Fibroblast of skin of scalp (primary cell): ENCODE data around the gene ZBED5. TPM values are rescaled to one million over a fixed set of nuclear protein-coding genes. Genes with fewer than 3 reads are reported as not detected.
"Not testable (repeated sequence)": the region's sequence is repeated elsewhere in the genome, so short reads cannot be mapped to it uniquely, and the experiment has no call there.

ENCODE experiments used
- DNase-seq: peaks from one replicate; pipeline ENCODE4 v3.0.0-alpha.2; 2013
- polyA plus RNA-seq, 2 experiments: library from polyadenylated mRNA; unstranded; fragments of 120-200 nt; gene quantifications; one replicate each; pipeline ENCODE4 v1.2.1, GENCODE V29; 2013; ENCODE audit not compliant: insufficient read length in 2 of 2

Gene ZBED5
- polyA plus RNA-seq (2013, experiment 1 of 2; ENCODE audit: insufficient read length) = 35.8 TPM
- 37.5 TPM for polyA plus RNA-seq (2013, experiment 2 of 2; ENCODE audit: insufficient read length)

DNA sequence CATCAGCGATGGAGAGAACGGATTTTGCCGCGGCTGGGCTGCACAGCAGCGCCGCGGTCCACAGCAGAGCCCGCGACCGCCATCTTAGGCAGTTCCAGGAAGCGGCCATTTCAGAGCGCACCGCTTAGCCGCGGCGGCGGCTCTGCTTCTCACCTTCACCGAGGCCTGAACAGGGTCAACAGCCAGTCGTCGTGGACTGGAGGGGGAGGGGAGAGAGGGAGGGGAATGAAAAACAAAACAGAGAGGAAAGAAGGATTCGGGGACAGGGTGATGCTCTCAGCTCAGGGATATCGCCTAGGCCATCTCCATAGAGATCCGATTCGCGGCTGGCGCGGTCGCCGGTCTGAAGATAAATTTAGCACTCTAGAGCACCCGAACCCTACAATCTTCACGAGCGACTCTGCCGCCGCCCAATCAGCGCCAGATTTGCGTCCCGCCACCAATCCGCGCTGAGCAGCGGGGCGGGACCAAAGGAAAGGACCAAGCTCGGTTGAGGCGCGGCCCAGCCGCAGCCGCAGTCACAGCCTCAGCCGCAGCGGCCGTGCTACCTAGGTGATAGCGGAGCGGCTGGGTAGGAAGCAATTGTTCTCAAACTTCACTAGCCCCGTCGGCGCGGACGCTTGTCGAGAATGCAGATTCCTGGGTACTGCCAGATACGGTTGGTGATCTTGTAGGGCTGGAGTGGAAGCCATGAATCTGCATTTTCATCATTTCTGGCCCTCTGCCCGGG lies at the start of gene ZBED5:
Gene ZBED5, minus strand, starts transcription at position 345 of the 730 bp plus-strand sequence. CDS start 3,108 bp downstream, outside the sequence.
- peak; percentile 98 for DNase-seq

DNA sequence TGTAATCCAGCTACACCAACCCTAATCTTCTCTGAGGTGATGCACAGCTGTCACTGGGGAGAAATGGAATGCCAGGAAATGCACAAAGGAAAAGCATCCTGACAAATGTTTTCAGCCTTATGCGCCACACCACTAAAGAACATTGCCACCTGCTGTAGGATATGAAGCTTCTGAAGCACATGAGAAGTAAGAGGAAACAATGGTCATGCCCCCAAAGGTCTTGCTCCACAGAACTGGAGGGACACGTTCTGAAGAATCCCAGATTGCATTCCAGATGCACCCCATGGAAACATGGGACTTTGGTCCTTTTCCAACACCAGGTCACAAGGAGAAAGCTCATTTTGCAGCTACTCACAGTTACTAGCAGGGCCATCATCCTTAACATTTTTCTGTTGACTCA lies 48.7 kb upstream of the ZBED5 start:
- DNase-seq = peak; percentile 85

- no peak for DNase-seq
Measured at GRCh38 chr11:10902301-10903063, 44.6 kb upstream of the ZBED5 start.

GRCh38 chr11:10900681-10901415 lies 43.0 kb upstream of the ZBED5 start:
- DNase-seq = no peak

GRCh38 chr11:10899121-10899830 lies 41.4 kb upstream of the ZBED5 start:
- DNase-seq = no peak

DNA sequence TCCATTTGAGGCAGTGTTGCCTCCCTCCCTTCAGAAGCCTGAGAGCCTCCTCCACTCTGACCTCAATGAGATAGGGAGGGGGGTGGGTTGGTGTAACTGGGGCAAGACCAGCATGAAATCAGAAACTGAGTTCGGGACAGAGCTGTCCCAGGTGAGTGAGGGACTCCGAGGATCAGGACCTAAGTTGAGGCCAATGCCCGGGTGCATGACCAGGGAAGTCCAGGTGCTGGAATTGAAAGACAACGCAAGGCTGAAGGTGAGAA lies 40.8 kb upstream of the ZBED5 start:
- no peak for DNase-seq

- DNase-seq = no peak
Measured at GRCh38 chr11:10898003-10898762, 40.3 kb upstream of the ZBED5 start.

- no peak for DNase-seq
Measured at GRCh38 chr11:10897150-10897549, 39.3 kb upstream of the ZBED5 start.

GRCh38 chr11:10896493-10896892 lies 38.6 kb upstream of the ZBED5 start:
- DNase-seq = no peak

DNA sequence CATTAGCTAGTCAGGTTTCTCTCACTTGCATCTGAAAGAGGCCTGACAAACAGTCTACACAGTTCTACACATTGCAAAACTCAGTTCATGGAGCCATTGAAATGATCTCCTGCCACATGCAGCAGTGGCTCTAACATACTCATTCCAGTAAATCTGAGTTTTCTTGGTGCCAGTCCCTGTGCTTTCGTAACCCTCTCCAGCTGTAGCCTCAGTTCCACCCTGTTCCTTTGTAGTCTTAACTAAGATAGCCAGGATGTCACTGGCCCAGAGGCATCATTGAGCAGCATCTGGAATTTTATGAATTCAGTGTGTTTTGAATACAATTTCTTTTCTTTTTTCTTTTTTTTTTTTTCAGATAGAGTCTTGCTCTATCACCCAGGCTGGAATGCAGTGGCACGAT lies 37.4 kb upstream of the ZBED5 start:
- no peak for DNase-seq

DNA sequence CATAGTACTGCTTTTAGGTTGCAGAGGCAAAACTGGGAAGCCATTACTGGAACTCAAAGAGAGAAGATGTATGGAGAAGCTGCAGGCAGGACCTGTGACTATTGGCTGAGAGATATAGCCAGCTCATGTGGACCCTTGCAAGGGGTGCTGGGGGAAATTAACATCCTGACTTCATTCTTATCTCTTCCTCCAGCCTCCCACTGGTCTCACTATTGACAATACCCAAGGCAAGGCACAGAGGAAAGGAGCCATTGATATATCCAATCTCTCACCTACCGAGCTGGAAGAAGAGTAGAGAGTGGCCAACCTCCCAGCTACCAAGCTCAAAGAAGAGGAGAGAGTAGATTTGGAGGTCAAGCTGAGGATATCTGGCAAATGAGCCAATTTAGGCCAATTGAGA lies 36.8 kb upstream of the ZBED5 start:
- DNase-seq = no peak

- peak; percentile 79 for DNase-seq
Measured at GRCh38 chr11:10893714-10894151, 35.9 kb upstream of the ZBED5 start.

GRCh38 chr11:10892250-10892649 lies 34.4 kb upstream of the ZBED5 start:
- no peak for DNase-seq

- no peak for DNase-seq
Measured at GRCh38 chr11:10891151-10891720, 33.4 kb upstream of the ZBED5 start.

DNA sequence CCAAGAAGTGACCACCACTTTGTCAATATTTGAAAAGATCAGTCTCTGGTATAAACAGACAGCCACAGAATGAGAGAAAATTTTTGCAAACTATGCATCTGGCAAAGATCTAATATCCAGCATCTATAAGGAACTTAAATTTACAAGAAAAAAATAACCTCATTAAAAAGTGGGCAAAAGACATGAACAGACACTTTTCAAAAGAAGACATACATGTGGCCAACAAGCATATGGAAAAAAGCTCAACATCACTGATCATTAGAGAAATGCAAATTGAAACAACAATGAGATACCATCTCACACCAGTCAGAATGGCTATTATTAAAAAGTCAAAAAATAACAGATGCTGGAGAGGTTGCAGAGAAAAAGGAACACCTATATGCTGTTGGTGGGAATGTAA lies 32.2 kb upstream of the ZBED5 start:
- not testable (repeated sequence) for DNase-seq

GRCh38 chr11:10887307-10887706 lies 29.5 kb upstream of the ZBED5 start:
- DNase-seq = no peak

GRCh38 chr11:10886652-10887250 lies 28.9 kb upstream of the ZBED5 start:
- no peak for DNase-seq

- peak; percentile 43 for DNase-seq
Measured at GRCh38 chr11:10885703-10886363, 28.0 kb upstream of the ZBED5 start.

- not testable (repeated sequence) for DNase-seq
Measured at GRCh38 chr11:10884292-10884691, 26.4 kb upstream of the ZBED5 start.

- no peak for DNase-seq
Measured at GRCh38 chr11:10881892-10882291, 24.0 kb upstream of the ZBED5 start.
